Activated naive CD4-positive, alpha-beta T cell treated with anti-CD3 and anti-CD28 coated beads, Interleukin-2, amount 50 U/mL, for 16 hours (primary cell): ENCODE data around the gene SORBS1.

ENCODE experiments used
- DNase-seq: peaks from one replicate; pipeline ENCODE4 v3.0.0-alpha.2; 2020

The SORBS1 gene

DNA sequence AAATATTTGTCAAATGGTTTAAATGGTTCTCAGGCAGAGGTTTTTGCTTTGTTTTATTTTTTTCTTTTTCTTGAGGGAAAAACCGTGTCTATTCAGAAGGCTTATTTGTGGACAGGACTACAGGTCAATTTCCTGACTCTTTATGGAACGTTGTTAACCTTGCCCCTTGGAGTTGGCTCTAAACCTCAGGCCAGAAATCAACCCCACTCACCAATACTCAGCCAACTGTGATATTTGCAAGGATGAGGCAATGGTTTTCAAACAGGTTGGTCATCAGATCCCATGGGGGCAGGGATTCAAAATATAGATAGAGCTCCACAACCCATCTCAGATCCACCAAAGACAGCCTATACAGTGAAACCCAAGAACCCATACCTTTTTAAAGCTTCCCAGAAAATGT is 280.5 kb downstream of the SORBS1 start:
- DNase-seq, result no peak

DNA sequence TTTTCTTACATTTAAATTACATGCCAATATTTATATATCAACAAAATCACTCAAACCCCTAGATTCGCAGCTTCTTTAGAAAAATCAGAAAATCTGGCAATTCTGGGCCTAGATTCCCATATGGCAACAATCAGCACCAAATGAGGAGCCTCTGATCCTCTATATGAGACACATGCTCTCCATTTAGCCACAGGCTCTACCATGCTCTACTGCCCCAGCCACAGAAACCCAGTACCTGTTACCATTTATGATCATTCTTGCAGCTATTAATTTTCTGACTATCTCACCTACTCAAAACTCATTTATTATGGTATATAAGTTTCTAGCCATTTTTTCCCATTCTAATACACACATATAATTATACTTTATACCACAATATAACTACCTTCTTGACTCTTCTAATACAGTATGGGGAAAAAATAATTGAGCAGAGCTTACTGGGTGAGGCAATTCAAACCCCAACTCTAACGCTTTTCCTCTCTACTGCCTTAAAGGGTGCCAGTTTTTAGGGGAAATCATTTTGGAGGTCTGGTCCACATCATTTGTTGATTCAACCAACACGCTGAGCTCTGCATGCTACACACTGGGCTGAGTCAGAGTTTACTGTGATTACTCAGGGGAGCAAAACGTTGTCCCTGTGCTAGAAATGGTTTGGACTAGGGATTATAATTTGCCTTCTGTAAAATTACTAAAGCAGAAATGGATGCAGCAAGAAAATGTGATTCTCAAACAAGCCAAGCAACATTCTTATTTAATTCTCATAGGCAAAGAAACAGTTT is 281.9 kb downstream of the SORBS1 start:
- no peak for DNase-seq

DNA sequence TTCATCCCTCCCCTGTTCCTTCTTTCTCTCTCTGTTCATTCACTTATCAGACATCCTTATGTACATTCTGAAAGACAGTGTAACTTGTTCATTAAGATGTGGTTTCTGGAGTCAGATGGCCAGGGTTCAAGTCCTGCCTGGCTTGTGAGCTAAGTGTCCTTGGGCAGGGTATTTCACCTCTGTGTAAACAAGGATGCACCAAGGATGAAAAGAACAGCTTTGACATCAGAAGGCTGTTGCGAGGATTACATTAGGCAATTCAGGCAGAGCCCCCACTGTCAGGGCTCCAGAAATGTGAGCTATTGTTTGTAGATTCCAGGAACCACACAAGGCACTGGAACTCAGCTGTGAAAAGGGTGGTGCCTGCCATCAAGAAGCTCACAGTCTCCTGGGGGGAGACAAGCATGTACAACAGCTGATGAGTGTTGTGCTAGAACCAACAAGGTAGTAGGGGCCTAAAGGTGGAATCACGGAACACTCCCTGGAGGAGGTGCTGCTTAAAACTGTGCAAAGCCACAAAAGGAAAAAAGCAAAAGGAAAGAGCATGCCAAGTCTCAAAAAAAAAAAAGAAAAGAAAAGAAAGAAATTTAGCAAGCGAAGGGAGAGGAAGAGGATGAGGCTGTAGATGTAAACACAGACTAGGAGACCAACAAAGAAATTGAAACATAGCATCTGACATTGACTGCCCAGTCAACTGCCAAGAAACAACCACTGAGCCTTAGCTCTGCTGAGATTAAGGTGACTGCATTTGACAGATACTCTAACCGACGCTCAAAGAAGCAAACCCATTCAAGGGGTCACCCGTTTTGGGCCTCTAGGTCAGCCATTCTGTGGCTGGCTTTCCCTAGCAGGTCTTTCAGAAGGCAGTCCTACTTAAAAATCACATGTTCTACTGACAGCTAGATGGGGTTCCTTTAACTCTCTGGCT is 282.8 kb downstream of the SORBS1 start:
- DNase-seq, result no peak

DNA sequence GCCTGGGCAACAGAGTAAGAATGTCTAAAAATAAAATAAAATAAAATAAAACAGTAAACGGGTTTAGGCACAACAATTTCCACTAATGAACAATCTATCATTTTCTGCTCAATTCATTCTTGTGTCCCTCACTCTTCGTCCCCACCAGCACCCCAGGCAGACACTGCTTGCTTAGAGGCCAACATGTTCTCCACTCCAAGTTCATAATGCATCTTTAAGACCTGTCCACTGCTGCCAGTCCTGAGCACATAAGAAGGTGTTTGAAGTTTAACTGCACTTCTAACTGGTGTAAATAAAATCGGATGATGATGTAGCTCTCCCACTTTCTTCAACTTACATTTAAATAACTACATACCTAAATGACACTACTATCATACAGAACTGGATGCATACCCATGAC is 283.6 kb downstream of the SORBS1 start:
- DNase-seq, result no peak

DNA sequence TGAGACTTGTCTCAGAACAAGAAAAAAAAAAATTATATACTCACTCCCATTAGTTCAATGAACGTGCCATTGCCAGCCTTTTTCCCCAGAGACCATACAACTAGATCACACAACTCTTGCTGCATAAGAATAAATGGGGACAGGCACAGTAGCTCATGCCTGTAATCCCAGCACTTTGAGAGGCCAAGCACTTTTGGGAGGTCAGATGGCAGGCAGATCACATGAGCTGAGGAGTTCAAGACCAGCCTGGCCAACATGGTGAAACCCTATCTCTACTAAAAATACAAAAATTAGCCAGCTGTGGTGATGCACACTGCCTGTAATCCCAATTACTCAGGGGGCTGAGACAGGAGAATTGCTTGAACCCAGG is 284.0 kb downstream of the SORBS1 start:
- no peak for DNase-seq

DNA sequence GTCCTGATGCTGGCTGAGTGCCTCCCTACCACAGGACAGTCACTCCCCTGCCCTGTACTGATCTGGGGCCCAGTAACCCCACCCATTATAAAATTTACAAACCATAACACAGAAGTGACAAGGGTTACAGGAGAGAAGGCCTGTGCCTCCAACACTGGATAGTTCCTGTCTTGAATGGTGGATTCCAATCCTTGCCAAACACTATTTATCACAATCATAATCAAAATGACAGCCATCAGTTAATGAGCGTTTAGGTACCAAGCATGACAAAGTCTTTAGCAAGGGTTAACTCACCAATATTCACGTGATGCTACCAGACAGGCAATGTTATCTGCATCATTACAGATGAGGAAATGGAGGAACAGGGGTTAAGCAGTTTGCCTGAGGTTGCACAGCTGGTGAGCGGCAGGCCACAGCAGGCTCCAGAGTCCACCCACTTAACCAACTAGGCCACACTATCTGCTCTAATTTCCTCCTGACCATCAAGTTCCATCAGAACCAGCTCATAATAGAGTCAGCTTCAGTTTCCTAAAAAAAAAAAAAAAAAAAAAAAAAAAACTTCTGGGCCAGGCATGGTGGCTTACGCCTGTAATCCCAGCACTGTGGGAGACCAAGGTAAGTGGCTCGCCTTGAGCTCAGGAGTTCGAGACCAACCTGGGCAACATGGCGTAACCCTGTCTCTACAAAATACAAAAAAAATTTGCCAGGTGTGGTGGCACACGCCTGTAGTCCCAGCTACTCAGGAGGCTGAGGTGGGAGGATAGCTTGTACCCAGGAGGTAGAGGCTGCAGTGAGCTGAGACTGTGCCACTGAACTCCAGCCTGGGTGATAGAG is 284.6 kb downstream of the SORBS1 start:
- no peak for DNase-seq

DNA sequence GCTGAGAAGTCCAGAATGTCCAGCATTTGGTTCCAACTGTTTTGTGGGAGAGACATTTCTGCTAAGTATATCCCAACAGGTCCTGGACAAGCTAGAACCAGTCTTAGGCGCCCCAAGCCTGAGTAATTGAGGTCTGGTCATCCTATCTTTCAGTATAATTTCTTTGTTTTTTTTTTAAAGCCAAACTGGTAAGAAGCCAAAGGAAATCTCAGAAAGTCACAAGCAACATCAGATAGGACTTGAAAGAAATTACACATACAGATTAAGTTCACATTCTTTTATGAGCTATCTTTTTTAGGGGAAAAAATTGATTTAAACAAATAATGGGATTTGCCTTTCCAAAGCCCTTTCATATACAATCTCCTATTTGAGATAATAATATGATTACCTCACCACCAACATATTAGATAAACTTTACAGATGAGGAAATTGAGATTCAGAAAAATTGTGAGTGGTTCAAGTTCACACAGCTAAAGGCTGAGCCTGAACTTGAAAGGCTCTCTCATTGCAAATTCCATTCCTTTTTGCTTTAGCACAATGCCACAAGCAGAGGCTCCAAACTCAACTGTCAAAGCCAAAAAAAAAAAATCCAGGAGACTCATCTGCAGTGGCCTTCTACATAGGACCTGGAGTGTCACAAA is 285.3 kb downstream of the SORBS1 start:
- DNase-seq, result no peak

DNA sequence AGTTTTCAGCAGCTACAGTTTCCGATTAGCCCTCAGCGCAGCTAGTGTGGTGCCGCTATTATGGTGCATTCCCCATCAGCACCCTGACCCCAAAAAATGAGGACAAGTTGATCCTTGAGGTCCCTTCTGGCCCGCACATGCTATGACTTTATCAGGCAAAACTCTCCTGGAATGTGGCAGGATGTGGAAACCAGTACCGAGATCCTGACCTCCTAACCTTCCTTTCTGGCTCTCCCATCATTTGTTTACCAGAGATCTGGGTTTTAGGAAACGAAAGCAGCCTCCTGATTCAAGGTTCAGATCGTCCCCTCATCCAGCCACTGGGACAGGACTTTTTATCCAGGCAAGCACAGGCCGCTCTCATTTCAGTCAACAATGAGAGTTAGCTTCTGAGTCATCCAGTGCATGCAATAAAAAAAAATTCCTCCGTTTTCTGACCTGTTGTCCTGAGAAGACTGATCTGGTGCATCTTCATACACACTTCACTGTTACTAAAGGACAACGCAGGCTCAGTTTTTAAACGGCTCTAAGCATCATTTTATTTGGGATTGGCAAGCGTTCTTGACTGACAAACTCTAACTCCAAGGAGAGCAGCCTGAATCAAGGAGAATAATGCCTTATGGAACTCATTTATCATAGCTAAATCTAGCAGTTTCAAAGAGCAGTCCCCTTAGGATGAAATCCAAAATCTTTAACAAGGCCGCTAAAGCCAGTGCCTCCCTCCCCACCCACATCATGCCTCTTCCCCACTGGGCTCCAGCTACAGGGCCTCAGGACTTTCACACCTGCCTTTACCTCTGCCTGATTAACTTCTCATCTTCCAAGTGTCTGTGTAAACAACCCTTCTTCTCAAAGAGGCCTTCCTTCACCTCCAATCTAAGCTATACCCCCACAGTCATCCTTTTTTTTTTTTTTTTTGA is 287.5 kb downstream of the SORBS1 start:
- no peak for DNase-seq

DNA sequence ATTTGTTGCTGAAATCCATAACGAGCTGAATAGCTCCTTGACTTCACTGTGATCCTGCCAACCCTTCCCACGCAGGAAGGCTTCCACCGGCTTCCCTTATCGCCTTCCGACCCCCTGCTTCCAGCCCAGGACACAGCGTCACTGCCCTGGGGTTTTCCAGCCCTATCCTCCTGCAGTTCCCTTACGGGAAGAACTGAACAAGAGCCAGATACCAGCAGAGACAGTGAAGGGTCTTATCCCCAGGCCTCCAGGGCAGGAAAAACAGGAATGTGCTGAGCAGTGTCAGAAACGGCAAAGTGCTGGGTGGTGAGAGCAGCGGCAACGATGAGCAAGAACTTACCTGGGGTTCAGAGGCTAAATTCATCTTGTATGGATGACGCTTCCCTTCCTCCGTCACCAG is 292.7 kb downstream of the SORBS1 start:
- no peak for DNase-seq

DNA sequence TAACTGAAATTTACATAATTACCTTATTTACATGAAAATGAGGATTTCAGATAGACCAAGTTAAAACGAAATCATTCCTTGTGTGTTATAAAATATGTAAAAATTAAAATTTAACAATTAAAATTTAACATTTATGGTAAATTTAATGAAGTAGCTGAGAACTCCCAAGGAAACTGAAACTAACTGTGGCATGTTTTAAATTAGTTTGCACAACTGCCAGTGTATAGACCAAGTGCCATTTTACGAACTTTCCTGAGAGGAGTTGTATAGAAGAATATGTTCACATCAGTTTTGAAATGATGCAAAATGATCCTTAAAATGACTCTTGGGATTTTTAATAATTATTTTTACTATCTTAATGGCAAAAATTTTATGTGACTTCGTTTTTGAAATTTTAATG is 293.9 kb downstream of the SORBS1 start:
- no peak for DNase-seq

DNA sequence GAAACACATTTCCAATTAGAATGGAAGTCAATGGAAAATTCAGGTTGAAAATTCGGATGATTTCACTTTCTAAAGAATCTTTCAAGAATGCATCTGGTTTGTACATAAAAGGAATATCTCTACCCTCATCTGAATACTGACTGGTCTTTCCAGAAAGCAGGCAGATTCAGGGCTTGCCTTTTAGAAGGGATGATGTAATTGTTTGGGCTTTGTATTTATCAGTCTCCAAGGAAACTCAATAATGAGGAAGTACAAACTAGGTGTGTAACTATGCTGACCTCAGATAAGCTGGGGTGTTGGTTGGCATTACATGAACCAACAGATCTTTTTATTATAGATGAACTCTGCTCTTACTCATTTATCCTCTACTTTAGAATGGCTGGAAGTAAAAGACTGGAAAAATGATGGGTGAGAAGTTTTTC is 294.5 kb downstream of the SORBS1 start:
- DNase-seq, result no peak

DNA sequence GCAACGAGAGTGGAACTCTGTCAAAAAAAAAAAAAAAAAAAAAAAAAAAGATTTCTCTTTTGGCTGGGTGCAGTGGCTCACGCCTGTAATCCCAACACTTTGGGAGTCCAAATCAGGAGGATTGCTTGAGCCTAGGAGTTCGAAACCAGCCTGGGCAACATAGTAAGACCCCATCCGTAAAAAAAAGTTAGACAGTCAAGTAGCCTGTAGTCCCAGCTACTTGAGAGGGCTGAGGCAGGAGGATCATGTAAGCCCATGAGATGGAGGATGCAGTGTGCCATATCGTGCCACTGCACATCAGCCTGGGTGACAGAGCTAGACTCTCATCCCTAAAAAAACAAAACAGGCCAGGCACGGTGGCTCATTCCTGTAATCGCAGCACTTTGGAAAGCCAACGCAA is 295.6 kb downstream of the SORBS1 start:
- no peak for DNase-seq

DNA sequence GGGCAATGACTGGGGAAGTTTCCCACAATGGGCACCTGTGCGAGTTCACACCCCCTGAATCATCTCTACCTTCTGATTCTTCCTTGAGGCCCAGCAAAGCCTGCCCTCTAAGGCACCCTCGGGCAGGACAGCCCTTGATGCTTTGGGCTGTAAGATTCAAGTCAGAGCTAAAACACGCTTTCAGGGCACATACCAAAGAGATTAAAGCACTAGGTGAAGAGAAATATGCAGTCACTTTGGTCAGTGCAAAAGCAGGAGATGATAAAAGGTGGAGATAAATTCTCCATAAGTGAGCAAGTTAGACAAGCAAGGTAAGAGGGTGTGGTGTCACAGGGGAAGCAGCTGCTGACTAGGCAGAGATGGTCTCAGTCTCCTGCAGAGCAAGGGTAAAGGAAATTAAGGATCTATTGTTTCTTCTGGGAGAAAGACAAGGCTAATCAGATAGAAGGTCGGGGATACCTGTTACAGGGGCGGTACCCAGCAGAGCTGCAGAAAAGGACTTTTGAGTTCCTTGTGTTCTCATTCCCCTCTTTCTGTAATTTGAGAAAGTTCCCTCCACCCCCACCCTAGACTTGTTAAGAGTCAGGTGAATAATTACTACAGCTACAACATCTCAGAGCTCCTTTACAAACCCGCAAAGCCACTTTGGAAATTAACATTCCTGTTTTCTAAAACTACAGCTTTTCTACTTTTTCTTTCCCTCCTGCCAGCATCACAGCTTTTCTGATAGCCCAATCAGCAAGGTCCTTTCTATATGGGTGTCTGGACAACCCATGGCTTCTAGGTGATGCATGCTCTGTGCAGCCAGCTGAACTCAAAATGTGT is 296.7 kb downstream of the SORBS1 start:
- DNase-seq, result no peak

DNA sequence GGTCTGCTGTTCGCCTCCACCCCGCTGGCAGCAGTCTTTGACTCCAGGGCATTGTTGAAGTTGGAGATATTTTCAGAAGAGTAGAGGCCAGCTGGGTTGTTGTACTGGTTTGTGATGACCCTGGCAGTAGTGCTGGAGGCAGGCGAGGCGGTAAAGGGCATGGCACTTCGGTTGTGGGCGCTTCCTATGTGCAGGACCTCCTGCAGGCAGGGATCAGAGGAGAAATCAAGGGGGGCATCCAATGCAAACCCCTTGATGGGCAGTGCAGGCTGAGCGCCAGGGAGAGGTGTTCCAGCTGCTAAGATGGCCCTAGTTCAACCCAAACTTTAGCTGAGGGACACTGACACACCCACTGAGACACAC is 297.3 kb downstream of the SORBS1 start:
- DNase-seq, result no peak

DNA sequence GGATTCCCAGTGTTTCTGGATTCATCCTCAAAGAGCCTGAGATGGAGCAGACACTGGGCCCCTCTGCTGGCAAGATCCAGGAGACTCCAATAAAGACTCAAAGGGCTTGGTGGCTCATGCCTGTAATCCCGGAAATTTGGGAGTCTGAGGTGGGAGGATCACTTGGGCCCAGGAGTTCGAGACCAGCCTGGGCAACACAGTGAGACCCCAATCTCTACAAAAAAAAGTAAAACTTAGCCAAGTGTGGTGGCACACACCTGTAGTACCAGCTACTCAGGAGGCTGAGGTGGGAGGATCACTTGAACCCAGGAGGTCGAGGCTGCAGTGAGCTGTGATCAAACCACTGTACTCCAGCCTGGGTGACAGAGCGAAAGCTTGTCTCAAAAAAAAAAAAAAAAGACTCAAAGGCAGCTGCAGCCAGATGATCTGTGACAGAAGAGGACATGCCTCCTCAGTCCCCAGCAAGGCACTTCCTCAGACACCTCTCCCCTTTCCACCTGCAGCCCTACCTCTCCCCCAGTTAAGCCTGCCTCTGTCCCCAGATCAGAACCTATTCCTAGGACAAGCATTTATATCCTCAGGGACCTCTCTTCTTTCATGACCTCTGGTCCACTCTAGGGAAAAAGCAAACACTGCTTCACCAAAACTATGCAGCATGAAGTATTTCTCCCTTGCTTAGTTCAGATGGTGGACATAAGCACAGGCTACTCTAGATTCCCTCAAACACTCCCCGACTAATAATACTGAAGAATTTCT is 298.2 kb downstream of the SORBS1 start:
- DNase-seq, result no peak

DNA sequence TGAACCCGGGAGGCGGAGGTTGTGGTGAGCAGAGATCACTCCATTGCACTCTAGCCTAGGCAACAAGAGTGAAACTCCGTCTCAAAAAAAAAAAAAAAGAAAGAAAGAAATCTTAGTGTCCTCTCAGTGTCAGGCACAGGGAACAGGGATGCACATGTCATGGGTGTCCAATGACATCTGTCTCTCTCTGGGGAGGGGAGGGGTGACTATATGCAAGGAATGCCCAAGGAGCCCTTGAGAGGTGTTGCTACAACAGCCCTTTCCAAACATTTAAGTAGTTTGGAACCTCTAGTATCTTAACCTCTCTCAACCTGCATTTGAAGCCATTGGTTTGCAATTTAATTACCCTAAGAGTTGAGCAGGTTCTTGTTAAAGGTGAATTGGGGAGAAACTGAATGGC is 299.2 kb downstream of the SORBS1 start:
- DNase-seq, result no peak
